Esophagus (tissue), 2 donors: ENCODE measurements around the gene SLC12A9. TPM values are rescaled to one million over a fixed set of nuclear protein-coding genes. Genes with fewer than 3 reads are reported as not detected.

Experiments
- H3K27ac ChIP-seq, 2 donors: one replicate each; pipeline ENCODE4 v1.5.1; 2013; ENCODE audit warnings: low read depth in 2 of 2, mild to moderate bottlenecking in 2 of 2, inconsistent platforms in 1 of 2, low read length in 1 of 2, moderate library complexity in 1 of 2
- H3K27me3 ChIP-seq, 2 donors: one replicate each; pipeline ENCODE4 v1.6.1; 2013; ENCODE audit warnings: low read length in 2 of 2, control low read depth in 1 of 2, mild to moderate bottlenecking in 1 of 2; ENCODE audit not compliant: insufficient read depth in 2 of 2, control insufficient read depth in 1 of 2
- H3K36me3 ChIP-seq, 2 donors: one replicate each; pipeline ENCODE4 v1.6.1; 2013; ENCODE audit warnings: low read length in 1 of 2; ENCODE audit not compliant: control insufficient read depth in 2 of 2, insufficient read depth in 2 of 2
- H3K4me1 ChIP-seq, 2 donors: one replicate each; pipeline ENCODE4 v1.6.1; 2013; ENCODE audit warnings: low read length in 1 of 2; ENCODE audit not compliant: control insufficient read depth in 2 of 2, insufficient read depth in 2 of 2
- H3K4me3 ChIP-seq, 2 donors: one replicate each; pipeline ENCODE4 v1.5.1; 2013; ENCODE audit warnings: low read length in 2 of 2, mild to moderate bottlenecking in 2 of 2, low read depth in 1 of 2, moderate library complexity in 1 of 2
- H3K9me3 ChIP-seq, 2 donors: one replicate each; pipeline ENCODE4 v1.6.1; 2013; ENCODE audit warnings: mild to moderate bottlenecking in 2 of 2, low read depth in 1 of 2, low read length in 1 of 2, moderate library complexity in 1 of 2; ENCODE audit not compliant: control insufficient read depth in 2 of 2, insufficient read depth in 1 of 2
- WGBS, 2 donors: extraction: QIAGEN DNeasy Blood & Tissue Kit; methylation state at CpG; one replicate each; pipeline ENCODE4 v1.1.7; 2013; 5-methylcytosine and 5-hydroxymethylcytosine counted together
- polyA plus RNA-seq, 2 donors: library from polyadenylated mRNA; stranded (reverse); fragments of 200-250 nt; gene quantifications; one replicate each; pipeline ENCODE4 v1.2.3, GENCODE V29; 2013
- donor health status: healthy with polysubstance abuse.
- donor health status: Bipolar disorder and iron deficiency.

The SLC12A9 gene
- polyA plus RNA-seq, 2 donors, result 13.8 to 23.0 TPM

DNA sequence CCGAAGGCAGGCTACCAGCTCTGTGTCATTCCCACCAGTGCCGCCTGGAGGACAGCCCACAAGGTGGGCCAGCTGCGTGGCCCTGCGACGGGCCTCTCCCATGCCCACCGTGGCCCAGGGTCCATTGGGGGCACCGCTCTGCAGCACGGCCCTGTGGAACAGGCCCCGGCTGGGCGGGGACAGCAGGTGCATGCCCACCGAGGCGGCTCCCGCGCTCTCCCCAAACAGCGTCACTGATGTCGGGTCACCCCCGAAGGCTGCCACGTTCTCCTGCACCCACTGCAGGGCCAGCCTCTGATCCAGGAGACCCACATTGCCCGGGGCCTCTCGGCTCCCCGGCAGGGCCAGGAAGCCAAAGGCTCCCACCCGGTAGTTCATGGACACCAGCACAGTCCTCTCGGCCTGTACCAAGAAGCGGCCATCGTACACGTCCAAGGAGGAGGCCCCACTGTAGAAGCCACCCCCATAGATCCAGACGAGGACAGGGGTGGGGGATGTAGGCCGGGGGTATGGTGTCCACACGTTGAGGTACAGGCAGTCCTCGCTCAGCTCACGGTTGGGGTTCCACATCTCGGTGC lies 40.9 kb downstream of the SLC12A9 start:
- H3K4me1 ChIP-seq, result peaks cover 6 to 28% of the 10 kb centered on the region in 2 donors
- WGBS, 2 donors, result 85 to 88% methylated on average over 27 to 32 of the region's 32 CpGs
- H3K27me3 ChIP-seq, result peaks cover 0 to 16% of the 10 kb centered on the region in 2 donors
- H3K27ac ChIP-seq, result no peak overlapping the region
- H3K36me3 ChIP-seq, result no peaks in the 10 kb centered on the region
- no peak overlapping the region for H3K4me3 ChIP-seq
- H3K9me3 ChIP-seq, result peaks cover 0 to 2% of the 10 kb centered on the region in 2 donors

DNA sequence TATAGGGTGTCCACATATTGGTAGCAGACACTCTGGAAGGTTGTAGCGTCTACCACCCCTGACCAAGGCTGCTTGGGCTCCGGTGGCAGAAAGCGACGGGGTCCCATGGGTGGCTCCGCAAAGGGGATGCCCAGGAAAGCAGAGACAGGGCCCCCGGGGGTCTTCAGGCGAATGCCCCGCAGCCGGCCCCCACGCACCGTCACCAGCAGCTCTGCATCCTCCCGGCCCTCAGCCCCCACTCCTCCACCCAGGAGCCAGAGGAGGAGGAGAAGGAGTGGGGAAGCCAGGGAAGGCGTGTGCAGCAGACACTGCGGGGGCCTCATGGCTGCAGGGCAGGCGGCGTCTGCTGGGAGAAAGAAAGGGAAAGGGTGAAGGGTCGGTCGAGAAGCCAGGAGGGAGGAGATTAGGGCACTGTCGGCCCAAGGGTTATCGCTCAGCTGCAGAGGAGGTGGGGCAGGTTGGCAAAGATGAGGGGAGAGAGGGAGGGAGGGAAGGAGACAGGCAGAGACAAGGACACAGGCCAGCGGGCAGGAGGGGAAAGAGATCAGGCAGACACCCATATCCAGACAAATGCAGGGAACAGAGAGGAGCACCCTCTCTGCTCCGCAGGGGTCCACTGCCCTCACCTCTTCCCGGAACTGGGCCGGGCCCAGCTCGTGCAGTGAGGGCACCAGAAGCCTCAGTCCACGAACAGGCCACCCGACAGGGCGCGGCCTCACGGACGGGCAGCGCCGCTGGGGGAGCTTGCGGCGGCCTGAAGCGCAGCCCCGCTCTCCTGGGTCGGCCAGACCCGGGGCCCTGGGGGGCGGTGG lies 41.6 kb downstream of the SLC12A9 start:
- WGBS, 2 donors, result 39 to 54% methylated on average over 28 to 40 of the region's 40 CpGs
- no peak overlapping the region for H3K27ac ChIP-seq
- no peaks in the 10 kb centered on the region for H3K36me3 ChIP-seq
- peaks cover 0 to 16% of the 10 kb centered on the region in 2 donors for H3K27me3 ChIP-seq
- H3K4me3 ChIP-seq, result peak overlapping the region; percentile 38 to 48
- peaks cover 0 to 2% of the 10 kb centered on the region in 2 donors for H3K9me3 ChIP-seq
- H3K4me1 ChIP-seq, result peaks cover 6 to 25% of the 10 kb centered on the region in 2 donors

DNA sequence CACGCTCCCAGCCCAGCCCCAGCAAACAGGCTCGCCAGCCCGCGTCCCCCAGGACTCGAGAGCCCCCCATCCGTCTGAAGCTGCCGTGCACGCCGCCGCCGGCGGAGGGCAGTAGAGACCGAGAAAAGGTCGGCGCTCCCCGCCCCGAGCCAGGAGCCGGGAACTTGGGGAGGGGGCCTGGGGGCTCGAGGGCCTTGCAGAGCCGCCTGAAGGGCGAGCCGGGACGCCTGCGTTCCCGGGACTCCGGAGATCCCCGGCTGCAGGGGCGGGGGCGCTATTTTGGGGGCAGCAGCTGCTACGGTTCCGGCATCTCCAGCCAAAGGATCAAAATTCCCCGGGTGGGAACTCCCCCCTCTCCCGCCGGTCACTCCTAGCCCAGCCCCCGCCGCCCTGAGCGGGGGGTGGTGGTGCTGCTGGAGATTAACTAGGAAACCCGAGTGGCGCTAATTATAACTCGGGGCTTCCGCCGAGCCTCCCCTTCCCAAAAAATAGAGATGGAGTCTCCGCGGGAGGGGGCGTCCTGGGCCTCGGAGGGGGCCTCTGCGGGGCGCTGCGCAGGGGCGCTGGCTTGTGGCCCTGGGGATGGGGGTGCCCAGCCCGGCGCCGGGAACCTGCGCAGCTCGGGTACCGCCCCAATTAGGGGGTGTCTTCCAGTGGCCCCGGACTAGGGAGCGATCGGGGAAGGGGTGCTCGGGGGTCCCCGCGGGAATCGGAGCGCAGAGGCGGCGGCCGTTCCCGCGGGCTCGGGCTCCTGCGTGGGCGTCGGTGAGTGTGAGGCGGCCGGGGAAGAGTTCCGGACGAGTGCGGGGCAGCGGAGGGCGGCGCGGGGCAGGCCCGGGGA lies 42.6 kb downstream of the SLC12A9 start:
- H3K4me3 ChIP-seq, result peak overlapping the region; percentile 38 to 48
- H3K27ac ChIP-seq, result no peak overlapping the region
- H3K27me3 ChIP-seq, result peaks cover 0 to 16% of the 10 kb centered on the region in 2 donors
- peaks cover 6 to 25% of the 10 kb centered on the region in 2 donors for H3K4me1 ChIP-seq
- WGBS, 2 donors, result 1% methylated on average over 70 to 83 of the region's 83 CpGs
- H3K36me3 ChIP-seq, result no peaks in the 10 kb centered on the region
- H3K9me3 ChIP-seq, result peaks cover 2 to 3% of the 10 kb centered on the region in 2 donors

DNA sequence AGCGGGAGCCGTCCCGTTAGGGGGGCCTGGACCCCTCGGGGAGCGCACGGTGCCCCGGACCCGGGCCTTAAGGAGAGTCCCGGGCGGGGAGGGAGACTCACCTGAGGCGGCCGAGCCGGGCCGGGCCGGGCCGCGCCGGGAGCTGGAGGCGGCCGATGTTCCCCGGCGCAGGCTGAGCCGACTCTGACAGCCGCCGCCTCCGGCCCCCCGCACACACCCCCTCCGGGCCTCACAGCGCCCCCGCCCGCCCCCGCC lies 43.1 kb downstream of the SLC12A9 start, which contains the start of gene ACHE:
Gene ACHE, minus strand, starts transcription at position 188 of the 255 bp plus-strand sequence. CDS start 1,656 bp downstream, outside the sequence.
- no peak within 1 kb of the TSS for H3K27ac ChIP-seq
- H3K9me3 ChIP-seq, result peaks cover 2 to 3% of the 10 kb centered on the region in 2 donors
- H3K27me3 ChIP-seq, result peaks cover 0 to 16% of the 10 kb centered on the region in 2 donors
- H3K36me3 ChIP-seq, result no peaks in the 10 kb centered on the region
- 0 to 1% methylated on average over 7 to 32 of the region's 32 CpGs for WGBS, 2 donors
- H3K4me3 ChIP-seq, result peak within 1 kb of the TSS; percentile 38 to 48
- peaks cover 6 to 21% of the 10 kb centered on the region in 2 donors for H3K4me1 ChIP-seq

DNA sequence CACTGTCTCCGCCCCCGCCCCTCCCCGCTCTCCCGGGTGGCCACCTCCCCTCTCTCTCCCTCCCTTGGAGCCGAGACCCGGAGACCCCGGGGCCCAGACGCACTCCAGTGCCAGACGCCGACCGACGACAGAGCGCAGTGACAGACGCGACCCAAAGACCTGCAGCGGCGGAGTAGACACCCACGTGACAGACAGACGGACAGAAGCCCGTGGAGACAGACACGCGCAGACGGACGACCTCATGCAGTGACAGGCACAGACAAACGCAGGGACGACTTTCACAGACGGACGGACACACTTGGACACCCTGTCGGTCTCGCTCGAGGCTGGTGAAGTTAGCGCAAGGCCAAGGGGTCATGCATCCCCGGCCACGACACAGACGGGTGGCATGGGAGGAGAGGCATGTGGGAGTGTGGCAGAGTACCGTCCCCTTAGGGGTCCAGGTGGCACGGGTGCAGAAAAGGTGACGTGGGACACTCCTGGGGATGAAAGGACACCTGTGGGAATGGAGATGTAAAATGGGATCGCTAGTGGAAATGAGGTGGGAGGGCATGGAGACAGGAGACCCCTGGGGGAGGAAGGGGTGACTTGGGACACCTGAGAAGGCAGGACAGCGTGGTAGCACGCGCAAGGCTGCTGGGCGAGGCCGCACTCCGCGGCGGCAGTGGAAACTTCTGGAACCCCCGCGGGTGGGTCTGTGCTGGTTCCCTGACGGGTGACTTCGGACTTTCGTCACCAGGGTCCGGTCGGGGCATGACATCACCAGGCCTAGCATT lies 43.6 kb downstream of the SLC12A9 start:
- 4% methylated on average over 48 to 54 of the region's 54 CpGs for WGBS, 2 donors
- H3K4me3 ChIP-seq, result peak overlapping the region; percentile 27 to 48

DNA sequence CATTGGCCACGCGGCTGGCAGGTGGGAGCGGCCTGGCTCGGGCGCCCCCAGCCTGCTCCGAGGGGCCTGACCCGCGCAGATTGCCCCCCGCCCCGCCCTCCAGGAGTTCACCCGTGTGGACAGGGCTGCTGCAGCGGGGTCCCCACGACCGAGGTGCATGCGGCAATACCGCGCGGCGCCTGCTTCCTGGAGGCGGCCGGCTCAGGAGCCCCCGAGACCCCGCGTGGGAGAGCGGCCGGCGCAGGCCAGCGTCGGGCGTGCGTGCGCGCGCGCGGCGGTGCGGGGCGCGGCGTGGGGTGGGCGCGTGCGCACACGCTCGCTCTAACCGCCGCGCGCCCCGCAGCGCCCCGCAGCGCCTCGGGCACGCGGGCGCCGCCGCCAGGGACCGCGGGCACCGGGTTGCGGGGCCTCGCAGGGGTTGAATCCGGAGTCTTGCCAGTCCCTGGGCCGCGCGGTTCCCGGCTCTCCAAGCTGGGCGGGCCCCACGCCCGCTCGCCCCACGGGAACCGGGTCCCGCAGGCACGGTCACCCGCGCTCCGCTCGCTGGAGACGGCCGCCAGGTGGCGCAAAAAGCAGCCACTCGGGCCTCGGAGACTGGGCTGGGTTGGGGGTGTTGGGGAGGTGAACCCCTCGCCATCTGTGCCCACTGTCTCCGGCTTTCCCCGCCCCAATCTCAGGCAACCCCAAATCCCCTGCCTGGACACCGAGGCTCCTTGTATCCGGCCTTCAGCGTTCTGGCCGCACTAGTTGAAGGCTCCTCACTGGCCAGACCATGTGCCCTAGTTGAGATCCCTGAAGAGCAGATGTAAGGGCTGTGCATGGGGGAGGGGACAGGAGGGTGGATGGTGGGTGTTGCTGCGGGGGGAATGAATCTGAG lies 44.5 kb downstream of the SLC12A9 start:
- Histone ChIP-seq H3K27ac (no peak overlapping the region), H3K4me1 (peaks cover 6 to 15% of the 10 kb centered on the region in 2 donors), H3K27me3 (peaks cover 0 to 16% of the 10 kb centered on the region in 2 donors), H3K9me3 (peaks cover 2 to 3% of the 10 kb centered on the region in 2 donors), H3K36me3 (no peaks in the 10 kb centered on the region), H3K4me3 (peak overlapping the region; percentile 27 to 48)
- 1 to 3% methylated on average over 38 to 95 of the region's 95 CpGs for WGBS, 2 donors

More for the DNA sequence above, 43.6 kb downstream of the SLC12A9 start:
- H3K4me1 ChIP-seq, result peaks cover 6 to 17% of the 10 kb centered on the region in 2 donors
- no peaks in the 10 kb centered on the region for H3K36me3 ChIP-seq
- H3K27ac ChIP-seq, result no peak overlapping the region
- peaks cover 0 to 16% of the 10 kb centered on the region in 2 donors for H3K27me3 ChIP-seq
- H3K9me3 ChIP-seq, result peaks cover 2 to 3% of the 10 kb centered on the region in 2 donors

DNA sequence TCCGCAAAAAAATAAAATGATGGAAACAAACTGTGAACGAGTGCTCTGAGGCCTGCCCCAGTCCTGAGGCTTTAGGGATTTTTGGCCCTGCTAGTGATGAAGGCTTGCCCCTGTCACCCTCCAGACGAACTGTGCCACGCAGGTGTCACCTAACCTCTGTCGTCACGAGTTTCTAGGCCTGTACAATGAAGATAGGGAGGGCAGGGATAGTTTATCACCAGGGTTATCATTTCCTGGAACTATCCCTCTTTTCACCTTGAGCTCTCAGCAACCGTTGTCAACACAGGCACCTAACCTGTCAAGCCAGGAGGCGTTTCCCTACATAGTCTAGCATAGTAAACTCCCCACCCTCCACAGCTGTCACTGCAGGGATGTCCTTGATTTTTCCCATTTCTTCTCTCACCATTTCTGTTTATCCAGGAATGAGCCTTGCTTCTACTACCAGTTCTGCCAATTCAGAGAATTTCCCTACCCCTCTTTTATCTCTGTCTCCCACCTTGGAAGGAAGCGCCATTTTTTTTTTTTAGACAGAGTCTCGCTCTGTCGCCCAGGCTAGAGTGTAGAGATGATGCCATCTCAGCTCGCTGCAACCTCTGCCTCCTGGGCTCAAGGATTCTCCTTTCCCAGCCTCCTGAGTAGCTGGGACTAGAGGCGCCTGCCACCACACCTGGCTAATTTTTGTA lies 45.4 kb downstream of the SLC12A9 start:
- Histone ChIP-seq H3K4me3 (no peak overlapping the region), H3K27me3 (peaks cover 0 to 16% of the 10 kb centered on the region in 2 donors), H3K9me3 (peaks cover 2 to 3% of the 10 kb centered on the region in 2 donors), H3K36me3 (no peaks in the 10 kb centered on the region), H3K4me1 (peaks cover 6 to 15% of the 10 kb centered on the region in 2 donors), H3K27ac (no peak overlapping the region)
- whole genome bisulfite sequencing, 2 donors, result 61 to 69% methylated on average over 13 of the region's 13 CpGs

DNA sequence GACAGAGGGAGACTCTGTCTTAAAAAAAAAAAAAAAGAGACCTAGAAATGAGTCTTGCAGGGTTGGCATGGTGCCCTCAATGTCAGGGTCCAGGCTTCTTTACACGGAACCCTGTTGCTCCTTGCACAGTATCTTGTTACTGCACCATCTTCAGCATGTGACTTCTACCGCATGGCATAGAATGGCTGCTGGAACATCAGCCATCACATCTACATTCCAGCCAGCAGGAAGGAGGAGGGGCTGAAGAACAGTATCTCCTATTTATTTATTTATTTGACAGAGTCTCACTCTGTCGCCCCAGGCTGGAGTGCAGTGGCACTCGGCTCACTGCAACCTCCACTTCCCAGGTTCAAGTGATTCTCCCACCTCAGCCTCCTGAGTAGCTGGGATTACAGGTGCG lies 46.9 kb downstream of the SLC12A9 start:
- no peak overlapping the region for H3K4me3 ChIP-seq
- 91 to 93% methylated on average over 5 of the region's 5 CpGs for WGBS, 2 donors
- no peak overlapping the region for H3K27ac ChIP-seq
- peaks cover 0 to 16% of the 10 kb centered on the region in 2 donors for H3K27me3 ChIP-seq
- H3K4me1 ChIP-seq, result peaks cover 6 to 15% of the 10 kb centered on the region in 2 donors
- H3K36me3 ChIP-seq, result no peaks in the 10 kb centered on the region
- H3K9me3 ChIP-seq, result peaks cover 2 to 3% of the 10 kb centered on the region in 2 donors
